GM18909 (cell line): ENCODE results near the gene ZDHHC11.
"Not testable (repeated sequence)": the region's sequence is repeated elsewhere in the genome, so short reads cannot be mapped to it uniquely, and the experiment has no call there.

Experiments used
- ATAC-seq: cut with Tn5 transposase; IDR thresholded peaks from one replicate; pipeline ENCODE4 v1.9.1; 2021; ENCODE audit warnings: mild to moderate bottlenecking; ENCODE audit not compliant: unreplicated experiment, poor library complexity

ZDHHC11 gene

DNA sequence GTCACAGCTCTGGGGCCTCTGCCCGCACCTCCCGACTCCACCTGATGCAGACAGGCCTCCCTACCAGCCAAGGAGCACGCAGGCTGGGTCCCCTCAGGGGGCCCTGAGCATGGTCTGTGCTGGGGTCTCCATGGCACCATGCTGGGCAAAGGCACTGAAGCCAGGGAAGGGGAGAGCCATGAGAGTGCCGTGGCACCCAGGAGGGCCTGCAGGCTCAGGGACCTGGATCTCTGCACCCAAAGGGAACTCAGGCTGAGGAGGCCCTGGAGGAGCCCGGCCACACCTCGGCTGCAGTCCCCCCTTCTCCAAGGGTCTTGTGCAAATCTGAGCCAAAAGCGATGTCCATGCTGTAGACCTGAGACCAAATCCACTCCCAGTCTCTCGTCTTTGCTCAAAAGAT, 98.8 kb downstream of the ZDHHC11 start:
- ATAC-seq: not testable (repeated sequence)

DNA sequence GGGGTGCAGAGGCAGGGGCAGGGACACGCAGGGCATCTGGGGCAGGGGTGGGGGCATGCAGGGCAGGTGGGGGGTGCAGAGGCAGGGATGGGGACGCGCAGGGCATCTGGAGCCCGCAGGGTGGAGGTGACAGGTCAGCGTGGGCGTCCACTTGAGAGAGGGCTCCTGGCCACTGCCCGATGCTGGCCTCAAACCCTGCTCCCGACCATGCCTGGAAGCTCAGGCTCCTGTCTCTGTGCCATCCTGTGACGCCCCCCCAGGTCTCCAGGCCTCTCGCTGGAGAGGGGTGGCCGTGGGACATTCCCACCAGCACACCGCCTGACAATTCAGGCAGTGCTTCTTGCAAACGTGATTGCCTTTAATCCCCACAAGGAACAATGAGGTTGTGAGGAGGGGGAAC, 99.3 kb downstream of the ZDHHC11 start:
- no peak for ATAC-seq

DNA sequence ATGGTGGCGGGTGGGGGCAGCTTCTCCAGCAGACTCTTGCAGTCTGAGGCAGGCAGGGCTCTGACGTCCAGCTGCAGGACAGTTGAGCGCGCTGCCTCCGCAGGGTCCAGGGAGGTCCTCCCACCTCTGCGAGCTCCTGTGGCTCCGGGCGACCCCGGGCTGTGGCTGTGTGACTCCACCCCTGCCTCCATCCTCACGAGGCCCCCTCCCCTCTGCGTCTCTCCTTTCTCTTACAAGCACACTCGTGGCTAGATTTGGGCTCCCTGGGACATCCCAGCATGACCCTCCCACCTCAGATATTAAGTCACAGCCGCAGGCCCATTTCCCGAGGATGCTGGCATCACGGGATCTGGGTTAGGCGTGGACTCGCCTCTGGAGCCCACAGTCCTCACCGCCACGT, 100.6 kb downstream of the ZDHHC11 start:
- not testable (repeated sequence) for ATAC-seq

DNA sequence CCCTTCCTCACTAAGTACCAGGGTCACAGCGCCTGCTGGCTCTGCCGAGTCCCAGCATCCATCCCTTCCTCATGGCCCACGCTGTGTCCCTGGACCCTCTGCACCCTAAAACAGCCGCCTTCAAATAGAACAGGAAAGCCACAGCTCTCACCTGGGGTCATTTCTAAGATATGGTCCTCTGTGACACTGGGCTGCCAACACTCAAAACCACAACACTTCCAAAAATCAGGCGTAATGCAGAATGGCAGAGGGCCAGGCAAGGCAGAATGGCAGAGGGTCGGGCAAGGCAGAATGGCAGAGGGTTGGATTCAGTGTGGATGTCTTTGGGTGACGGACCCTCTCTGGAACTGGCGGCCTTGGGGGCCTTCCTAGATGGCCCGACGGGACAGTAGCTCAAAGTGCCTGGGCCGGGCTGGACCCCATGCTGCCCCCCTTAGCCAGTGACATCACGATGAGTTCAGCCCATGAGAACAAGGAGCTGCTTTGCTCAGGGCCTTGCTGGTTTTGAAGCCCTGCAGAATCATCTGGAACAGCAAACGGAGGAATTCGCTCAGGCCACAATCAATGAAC, 101.6 kb downstream of the ZDHHC11 start:
- ATAC-seq: no peak

DNA sequence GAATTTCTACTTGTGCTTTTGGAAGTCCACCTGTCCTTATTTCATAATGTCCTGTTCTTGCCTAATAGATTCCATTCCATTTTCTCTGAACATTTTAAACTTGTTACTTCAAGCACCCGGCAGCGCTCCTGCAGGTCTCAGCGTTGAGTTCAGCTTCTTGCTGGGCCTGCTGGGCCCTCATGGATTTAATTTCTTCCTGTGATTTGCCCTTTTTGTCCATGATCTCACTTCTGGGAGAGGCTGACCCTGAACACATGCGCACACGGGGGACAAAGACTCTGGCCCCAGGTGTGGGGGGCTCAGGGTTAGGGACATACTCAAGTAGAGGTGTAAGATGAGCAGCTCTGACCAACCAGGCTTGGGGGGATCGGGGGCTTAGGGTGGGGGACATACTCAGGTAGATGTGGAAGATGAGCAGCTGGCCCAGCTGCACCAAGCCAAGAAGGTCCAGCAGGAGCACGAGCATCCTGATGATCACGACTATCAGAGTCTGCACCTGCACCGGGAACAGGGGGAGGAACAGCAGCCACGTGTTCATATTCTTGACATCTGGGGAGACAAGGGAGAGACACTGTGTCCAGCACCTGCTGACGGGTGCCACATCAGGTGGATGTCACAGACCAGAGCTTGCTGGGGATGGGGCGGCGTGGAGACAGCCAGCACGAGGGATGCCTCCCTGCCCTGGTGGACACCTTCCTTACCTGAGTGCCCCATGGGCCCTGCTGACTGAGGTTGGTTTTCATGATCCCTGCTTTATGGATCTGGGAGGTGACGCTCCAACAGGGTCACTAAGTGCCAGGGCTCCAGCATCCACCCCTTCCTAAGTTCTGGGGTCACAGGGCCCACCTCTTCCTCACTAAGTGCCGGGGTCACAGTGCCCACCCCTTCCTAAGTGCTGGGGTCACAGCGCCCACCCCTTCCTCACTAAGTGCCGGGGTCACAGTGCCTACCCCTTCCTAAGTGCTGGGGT, 102.5 kb downstream of the ZDHHC11 start:
- not testable (repeated sequence) for ATAC-seq

DNA sequence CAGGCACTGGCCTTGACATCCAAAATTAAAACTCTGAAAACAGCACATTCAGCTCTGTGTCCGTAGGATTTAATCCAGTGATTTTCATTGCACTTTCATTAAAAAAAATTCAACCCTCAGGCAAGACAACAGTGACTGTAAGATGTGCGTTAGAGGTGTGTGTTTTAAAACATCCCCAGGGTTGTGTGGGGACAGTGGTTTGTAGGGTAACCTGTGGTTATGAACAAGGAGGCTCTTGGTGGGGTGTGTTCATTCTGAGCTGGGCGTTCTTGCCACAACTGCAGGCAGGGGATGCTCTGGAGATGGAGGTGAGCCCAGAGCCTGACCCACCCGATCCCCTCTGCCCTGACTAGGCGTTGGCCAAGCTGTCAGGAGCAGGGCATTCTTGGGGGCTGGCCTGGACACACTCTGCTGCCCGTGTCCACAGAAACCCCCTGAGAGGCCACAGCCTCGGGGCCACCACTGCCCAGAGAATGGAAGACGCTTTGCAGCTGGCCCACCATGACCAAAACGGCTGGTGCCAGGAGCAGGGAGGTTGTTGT, 103.4 kb downstream of the ZDHHC11 start:
- ATAC-seq: not testable (repeated sequence)

DNA sequence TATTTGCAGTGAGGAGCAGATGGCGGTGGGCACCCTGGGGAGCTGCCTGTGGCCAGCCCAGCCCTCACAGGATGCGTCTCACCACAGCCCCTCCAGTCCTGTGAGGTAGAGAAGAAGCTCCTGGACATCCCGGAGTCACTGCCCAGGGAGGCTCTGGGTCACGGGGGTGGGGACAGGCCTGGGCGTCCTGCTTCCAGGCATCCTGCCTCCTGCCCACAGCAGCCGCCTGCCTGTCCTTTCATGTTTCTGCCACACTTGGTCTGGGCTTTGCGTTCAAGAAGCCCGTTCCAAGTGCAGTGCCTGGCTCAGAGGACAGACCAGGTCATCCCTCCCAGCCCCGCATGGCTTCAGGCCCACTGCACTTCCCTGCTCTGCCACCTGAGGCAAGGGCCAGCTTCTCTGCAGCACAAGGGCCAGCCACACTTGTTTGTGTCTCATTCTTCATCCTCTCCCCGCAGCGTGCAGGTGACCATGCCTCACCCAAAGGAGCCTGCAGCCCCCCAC, 104.5 kb downstream of the ZDHHC11 start:
- ATAC-seq: no peak
